ENCODE results near the gene ACTRT2.

The ACTRT2 gene

GRCh38 chr1:3021233-3021671 lies at the start of gene ACTRT2:
TSS of gene ACTRT2 (plus strand) at chr1:3021467. CDS start at chr1:3021687, 220 bp downstream.
- Mint-ChIP-seq H3K36me3 (ENCODE audit: low read depth) (no peaks in the 10 kb centered on the region), H3K4me1 (ENCODE audit: low read depth) (no peaks in the 10 kb centered on the region), H3K27me3 (ENCODE audit: low read depth) (no peaks in the 10 kb centered on the region), H3K9me3 (no peaks in the 10 kb centered on the region), H3K4me3 (no peak within 1 kb of the TSS), H3K27ac (no peak within 1 kb of the TSS)
- no peak for DNase-seq (ENCODE audit: low spot score)

GRCh38 chr1:2971609-2972008 lies 49.7 kb upstream of the ACTRT2 start:
- Mint-ChIP-seq H3K36me3 (ENCODE audit: low read depth) (no peaks in the 10 kb centered on the region), H3K4me1 (ENCODE audit: low read depth) (no peaks in the 10 kb centered on the region), H3K27me3 (ENCODE audit: low read depth) (no peaks in the 10 kb centered on the region), H3K27ac (no peak overlapping the region), H3K9me3 (no peaks in the 10 kb centered on the region), H3K4me3 (no peak overlapping the region)
- no peak for DNase-seq (ENCODE audit: low spot score)

- DNase-seq (ENCODE audit: low spot score): no peak
These were observed 49.0 kb upstream of the ACTRT2 start for GRCh38 chr1:2972011-2972878.

GRCh38 chr1:2972879-2973575 lies 48.2 kb upstream of the ACTRT2 start:
- no peaks in the 10 kb centered on the region for H3K27me3 Mint-ChIP-seq (ENCODE audit: low read depth)
- H3K27ac Mint-ChIP-seq: no peak overlapping the region

More at GRCh38 chr1:2972011-2972878, 49.0 kb upstream of the ACTRT2 start:
- H3K36me3 Mint-ChIP-seq (ENCODE audit: low read depth): no peaks in the 10 kb centered on the region
- no peak overlapping the region for H3K4me3 Mint-ChIP-seq
- no peaks in the 10 kb centered on the region for H3K9me3 Mint-ChIP-seq
- H3K27ac Mint-ChIP-seq: no peak overlapping the region
- H3K4me1 Mint-ChIP-seq (ENCODE audit: low read depth): no peaks in the 10 kb centered on the region
- H3K27me3 Mint-ChIP-seq (ENCODE audit: low read depth): no peaks in the 10 kb centered on the region

GRCh38 chr1:2973601-2974593 lies 47.4 kb upstream of the ACTRT2 start:
- Mint-ChIP-seq H3K27me3 (ENCODE audit: low read depth) (no peaks in the 10 kb centered on the region), H3K36me3 (ENCODE audit: low read depth) (no peaks in the 10 kb centered on the region), H3K27ac (no peak overlapping the region), H3K4me3 (no peak overlapping the region), H3K9me3 (no peaks in the 10 kb centered on the region), H3K4me1 (ENCODE audit: low read depth) (no peaks in the 10 kb centered on the region)
- no peak for DNase-seq (ENCODE audit: low spot score)

More at GRCh38 chr1:2972879-2973575, 48.2 kb upstream of the ACTRT2 start:
- Mint-ChIP-seq H3K4me3 (no peak overlapping the region), H3K36me3 (ENCODE audit: low read depth) (no peaks in the 10 kb centered on the region), H3K9me3 (no peaks in the 10 kb centered on the region), H3K4me1 (ENCODE audit: low read depth) (no peaks in the 10 kb centered on the region)
- DNase-seq (ENCODE audit: low spot score): no peak

- Mint-ChIP-seq H3K4me3 (no peak overlapping the region), H3K27me3 (ENCODE audit: low read depth) (no peaks in the 10 kb centered on the region), H3K9me3 (no peaks in the 10 kb centered on the region), H3K36me3 (ENCODE audit: low read depth) (no peaks in the 10 kb centered on the region), H3K4me1 (ENCODE audit: low read depth) (no peaks in the 10 kb centered on the region), H3K27ac (no peak overlapping the region)
- DNase-seq (ENCODE audit: low spot score): no peak
These were observed 46.5 kb upstream of the ACTRT2 start for GRCh38 chr1:2974701-2975301.

- no peaks in the 10 kb centered on the region for H3K9me3 Mint-ChIP-seq
- no peak for DNase-seq (ENCODE audit: low spot score)
- no peaks in the 10 kb centered on the region for H3K27me3 Mint-ChIP-seq (ENCODE audit: low read depth)
- no peak overlapping the region for H3K4me3 Mint-ChIP-seq
- H3K36me3 Mint-ChIP-seq (ENCODE audit: low read depth): no peaks in the 10 kb centered on the region
- no peaks in the 10 kb centered on the region for H3K4me1 Mint-ChIP-seq (ENCODE audit: low read depth)
- H3K27ac Mint-ChIP-seq: no peak overlapping the region
These were observed 45.6 kb upstream of the ACTRT2 start for GRCh38 chr1:2975466-2976179.

- no peak for DNase-seq (ENCODE audit: low spot score)
- H3K4me3 Mint-ChIP-seq: no peak overlapping the region
- no peaks in the 10 kb centered on the region for H3K4me1 Mint-ChIP-seq (ENCODE audit: low read depth)
- no peaks in the 10 kb centered on the region for H3K36me3 Mint-ChIP-seq (ENCODE audit: low read depth)
- H3K27me3 Mint-ChIP-seq (ENCODE audit: low read depth): no peaks in the 10 kb centered on the region
- H3K9me3 Mint-ChIP-seq: no peaks in the 10 kb centered on the region
- H3K27ac Mint-ChIP-seq: no peak overlapping the region
These were observed 45.1 kb upstream of the ACTRT2 start for GRCh38 chr1:2976180-2976562.

GRCh38 chr1:2977886-2978611 lies 43.2 kb upstream of the ACTRT2 start:
- H3K4me1 Mint-ChIP-seq (ENCODE audit: low read depth): no peaks in the 10 kb centered on the region
- no peak overlapping the region for H3K4me3 Mint-ChIP-seq
- H3K27ac Mint-ChIP-seq: no peak overlapping the region
- no peaks in the 10 kb centered on the region for H3K36me3 Mint-ChIP-seq (ENCODE audit: low read depth)
- no peak for DNase-seq (ENCODE audit: low spot score)
- no peaks in the 10 kb centered on the region for H3K27me3 Mint-ChIP-seq (ENCODE audit: low read depth)
- no peaks in the 10 kb centered on the region for H3K9me3 Mint-ChIP-seq

- no peak overlapping the region for H3K27ac Mint-ChIP-seq
- H3K9me3 Mint-ChIP-seq: no peaks in the 10 kb centered on the region
- no peak overlapping the region for H3K4me3 Mint-ChIP-seq
- no peaks in the 10 kb centered on the region for H3K27me3 Mint-ChIP-seq (ENCODE audit: low read depth)
- DNase-seq (ENCODE audit: low spot score): no peak
- no peaks in the 10 kb centered on the region for H3K4me1 Mint-ChIP-seq (ENCODE audit: low read depth)
- no peaks in the 10 kb centered on the region for H3K36me3 Mint-ChIP-seq (ENCODE audit: low read depth)
These were observed 42.5 kb upstream of the ACTRT2 start for GRCh38 chr1:2978691-2979190.

- Mint-ChIP-seq H3K4me3 (no peak overlapping the region), H3K9me3 (no peaks in the 10 kb centered on the region), H3K27me3 (ENCODE audit: low read depth) (no peaks in the 10 kb centered on the region), H3K27ac (no peak overlapping the region), H3K4me1 (ENCODE audit: low read depth) (no peaks in the 10 kb centered on the region), H3K36me3 (ENCODE audit: low read depth) (no peaks in the 10 kb centered on the region)
- DNase-seq (ENCODE audit: low spot score): no peak
These were observed 41.8 kb upstream of the ACTRT2 start for GRCh38 chr1:2979191-2980072.

All from T-helper 2 cell treated with Interferon-gamma antibody and Interleukin-4, amounts not matched to agents 5 μg/mL and 100 μg/mL, for 36 hours (primary cell).